Measurements from ENCODE around the gene RECQL.

- TF ChIP-seq YY1 (IDR thresholded peaks at IDR 0.05; ENCODE audit: insufficient read depth, insufficient read length), result no peak
- no peak for TF ChIP-seq SUZ12 (IDR thresholded peaks at IDR 0.05; ENCODE audit: extremely low read depth, insufficient read depth, insufficient read length)
Measured at GRCh38 chr12:21500786-21501257, 613 bp downstream of the RECQL start.

Measured in NT2/D1 (cell line).